ENCODE data around the gene ULBP1.
"Not testable (repeated sequence)": the region's sequence is repeated elsewhere in the genome, so short reads cannot be mapped to it uniquely, and the experiment has no call there.

ULBP1 gene

DNA sequence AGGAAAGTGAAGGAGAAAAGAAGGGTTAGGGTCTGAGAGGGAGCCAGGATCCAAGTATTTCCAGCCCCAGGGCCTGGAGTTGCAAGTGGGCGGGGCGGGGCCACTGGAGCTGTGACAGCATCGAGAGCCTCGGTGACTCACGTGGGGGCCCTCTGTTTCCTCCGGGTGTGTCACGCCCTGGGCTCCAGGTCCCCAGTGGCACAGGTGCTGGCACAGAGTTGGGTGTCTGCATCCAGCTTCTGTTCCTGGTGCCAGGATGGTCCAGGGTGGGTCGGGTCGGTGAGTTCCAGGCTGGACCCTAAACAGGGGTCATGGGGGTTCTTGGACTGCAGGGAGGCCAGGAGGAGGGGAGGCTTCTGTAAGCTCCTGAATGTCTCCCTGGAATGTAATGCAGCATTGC lies 44.8 kb downstream of the ULBP1 start:
- peak; percentile 82 for DNase-seq

DNA sequence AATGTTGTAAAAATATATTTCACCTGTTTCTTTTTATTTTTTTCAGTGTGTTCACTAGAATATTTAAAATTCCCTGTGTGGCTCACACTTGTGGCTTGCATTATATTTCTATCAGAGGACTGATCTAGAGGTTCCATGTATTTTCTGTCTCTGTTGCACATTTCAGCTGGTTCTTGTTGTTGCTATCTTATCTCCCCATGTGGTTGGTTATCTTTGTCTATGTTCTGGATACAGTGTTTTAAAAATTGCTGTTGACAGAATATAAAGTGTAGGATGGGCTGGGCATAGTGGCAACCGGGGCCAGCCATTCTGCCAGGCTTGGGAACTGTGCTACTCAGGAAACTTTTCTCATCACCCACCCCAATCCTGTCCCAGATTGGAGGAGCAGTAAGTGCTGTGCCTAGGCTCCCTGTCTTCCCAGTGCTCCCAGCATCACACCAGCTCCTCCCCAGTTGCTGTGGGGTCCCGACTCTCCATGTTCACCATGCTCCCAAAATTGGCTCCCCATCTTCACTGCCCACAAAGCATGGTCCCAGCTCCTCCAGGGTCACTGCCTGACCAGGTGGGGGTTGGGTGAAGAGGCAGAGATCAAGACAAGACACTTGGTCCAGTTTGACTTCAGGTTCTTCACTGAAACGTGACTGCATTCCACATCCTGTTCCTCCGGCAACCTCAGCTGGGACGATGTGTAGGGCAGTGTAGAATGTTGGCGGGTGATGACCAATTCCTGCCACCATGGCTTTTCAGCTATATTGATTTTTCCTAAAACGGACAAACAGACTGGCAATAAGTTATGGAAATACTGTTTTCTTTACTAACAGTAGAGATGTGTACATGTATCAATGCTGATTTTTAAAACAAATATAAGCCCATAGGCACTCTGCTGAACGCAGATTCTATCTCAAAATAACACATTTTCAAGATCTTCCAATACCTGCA lies 49.4 kb downstream of the ULBP1 start:
- not testable (repeated sequence) for DNase-seq

DNA sequence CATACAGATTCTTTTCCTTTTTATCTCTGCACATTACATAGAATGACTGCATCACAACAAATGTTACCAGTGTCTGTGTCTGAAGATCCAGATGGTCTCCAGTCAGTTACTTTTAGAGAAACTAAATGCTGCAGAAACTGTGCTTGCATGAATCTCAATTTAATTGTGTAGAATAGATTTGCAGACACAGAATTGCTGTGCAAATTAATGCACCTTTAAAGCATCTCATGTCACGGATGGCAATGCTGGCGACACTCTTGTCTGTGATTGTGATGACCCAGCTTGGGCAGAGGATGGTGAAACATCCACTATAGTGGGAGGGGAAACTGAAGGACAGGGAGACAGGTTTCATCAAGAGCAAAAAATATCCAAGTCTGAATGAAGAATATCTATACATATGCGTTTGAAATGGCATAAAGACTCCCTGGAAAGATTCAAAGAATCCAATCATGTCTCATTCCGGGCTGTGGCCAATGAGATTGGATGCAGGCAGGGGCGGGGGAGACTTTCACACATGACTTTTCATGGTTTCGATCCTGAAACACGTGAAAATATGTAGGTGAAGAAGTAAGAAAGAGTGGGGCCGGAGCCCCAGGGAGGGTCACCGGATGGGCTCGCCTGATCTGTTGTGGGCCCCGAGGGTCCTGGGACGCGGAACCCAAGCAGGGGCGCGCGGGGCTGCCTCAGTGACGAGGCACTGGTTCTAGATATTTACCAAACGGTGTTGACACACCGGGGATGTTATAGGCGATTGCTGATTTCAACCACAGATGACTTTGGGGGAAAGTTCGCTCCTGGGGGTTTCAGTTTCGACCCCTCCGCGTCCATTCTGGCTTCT lies 50.3 kb downstream of the ULBP1 start:
- not testable (repeated sequence) for DNase-seq

DNA sequence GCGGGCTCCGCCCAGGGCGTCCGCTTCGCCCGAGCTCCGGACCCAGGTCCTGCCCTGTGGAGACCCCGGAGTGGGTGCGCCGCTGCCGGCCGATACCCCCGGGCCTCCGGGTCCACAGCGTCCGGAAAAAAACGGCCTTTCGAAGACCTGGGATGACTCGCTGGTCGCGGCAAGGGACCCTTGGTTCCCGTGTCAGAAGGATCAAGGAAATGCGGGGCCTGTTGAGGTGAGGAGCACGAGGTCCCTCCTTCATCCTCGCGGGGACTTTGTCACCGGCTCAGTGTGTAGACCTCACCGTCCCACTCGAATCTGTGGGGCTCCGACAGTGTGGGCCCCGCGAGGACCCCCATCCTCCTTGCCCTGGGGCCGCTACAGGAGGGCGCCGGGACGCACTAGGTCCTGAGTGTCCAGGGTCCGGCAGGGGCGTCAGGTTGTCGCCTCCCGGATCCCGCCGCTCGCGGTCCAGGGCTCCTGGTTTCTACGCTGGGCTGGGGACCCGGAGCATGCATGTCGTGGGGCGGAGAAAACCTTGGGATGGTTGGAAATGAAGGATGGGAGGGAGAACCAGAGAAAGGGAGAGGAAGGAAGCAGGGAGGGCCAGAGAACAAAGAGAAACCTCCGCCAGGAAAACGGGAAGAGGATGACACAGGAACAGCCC lies 51.0 kb downstream of the ULBP1 start:
- not testable (repeated sequence) for DNase-seq

DNA sequence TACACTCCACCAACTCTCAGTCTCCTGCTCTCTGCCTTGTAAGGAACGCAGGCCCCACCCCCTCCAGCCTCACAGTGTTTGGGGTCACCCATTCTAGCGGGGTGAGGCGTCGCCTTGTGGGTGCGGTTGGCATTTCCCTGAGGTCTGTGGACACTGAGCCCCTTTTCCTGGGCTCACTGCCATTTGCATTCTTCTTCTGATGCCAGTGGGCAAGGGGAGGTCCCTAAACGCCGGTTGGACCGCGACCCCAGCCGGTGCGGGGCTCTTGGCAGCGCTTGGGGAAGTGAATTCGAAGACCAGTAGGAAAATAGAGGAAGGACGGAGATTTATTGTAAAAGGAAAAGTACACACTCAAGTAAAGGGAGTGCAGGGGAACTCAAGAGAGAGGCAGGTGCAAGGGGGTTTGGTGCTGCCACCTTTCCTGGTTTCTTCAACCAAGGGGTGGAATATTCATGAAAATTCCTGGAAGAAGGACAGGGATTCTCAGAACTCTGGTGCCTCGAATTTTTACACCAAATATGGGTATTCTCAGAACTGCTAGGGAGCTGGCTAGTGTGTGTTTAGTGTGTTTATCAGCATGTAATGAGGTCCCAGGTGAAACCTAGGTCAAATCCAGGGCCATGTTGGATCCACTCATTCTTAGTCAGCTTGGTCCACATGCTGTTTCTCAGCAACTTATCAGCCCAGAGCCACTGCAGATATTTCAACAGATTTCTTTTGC lies 51.7 kb downstream of the ULBP1 start:
- not testable (repeated sequence) for DNase-seq

DNA sequence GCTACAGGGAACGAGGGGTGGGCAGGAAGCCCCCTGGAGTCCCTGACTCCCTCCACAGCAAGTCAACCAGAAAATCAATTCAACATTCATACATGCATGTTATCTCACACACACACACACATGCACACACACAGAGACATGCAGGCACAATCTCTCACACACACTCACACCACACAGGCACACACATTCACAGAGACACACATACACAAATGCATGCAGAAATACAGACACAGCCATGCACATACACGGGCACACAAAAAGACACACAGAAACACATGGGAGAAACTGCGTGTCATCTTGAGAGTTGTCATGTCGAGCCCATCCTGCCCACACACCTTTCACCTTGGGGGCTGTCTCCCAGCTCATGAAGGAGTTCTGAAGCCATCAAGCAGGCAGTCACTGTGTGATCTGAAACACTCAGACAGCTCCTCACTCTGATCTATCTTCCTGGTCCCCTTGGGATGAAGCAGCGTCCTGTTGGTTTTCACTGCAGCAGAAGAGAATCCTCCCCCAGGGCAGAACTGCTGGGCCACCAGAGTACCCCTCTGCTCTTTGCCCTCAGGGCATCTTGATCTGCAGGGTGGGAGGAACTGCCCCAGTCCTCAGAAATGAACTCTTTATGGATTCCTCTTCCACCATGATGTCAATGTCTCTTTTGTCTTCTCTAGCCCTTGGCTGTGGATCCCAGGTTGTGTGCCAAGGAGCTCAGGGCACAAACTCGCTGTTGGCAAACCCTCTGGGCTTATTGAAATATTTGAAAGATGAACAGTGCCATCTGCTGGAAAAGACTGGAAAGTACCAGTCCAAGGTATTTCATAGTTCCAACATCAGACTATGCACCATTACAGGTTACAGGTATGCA lies 52.8 kb downstream of the ULBP1 start:
- peak; percentile 74 for DNase-seq

DNA sequence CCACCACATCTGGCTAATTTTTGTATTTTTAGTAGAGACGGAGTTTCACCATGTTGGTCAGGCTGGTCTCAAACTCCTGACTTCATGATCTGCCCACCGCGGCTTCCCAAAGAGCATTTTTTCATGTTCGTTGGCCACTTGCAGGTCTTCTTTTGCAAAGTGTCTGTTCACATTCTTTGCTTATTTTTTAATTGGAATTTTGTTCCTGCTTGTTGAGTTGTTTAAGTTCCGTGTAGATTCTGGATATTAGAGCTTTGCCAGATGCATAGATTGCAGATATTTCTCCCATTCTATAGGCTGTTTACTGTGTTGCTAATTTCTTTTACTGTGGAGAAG lies 53.4 kb downstream of the ULBP1 start:
- DNase-seq, result not testable (repeated sequence)

DNA sequence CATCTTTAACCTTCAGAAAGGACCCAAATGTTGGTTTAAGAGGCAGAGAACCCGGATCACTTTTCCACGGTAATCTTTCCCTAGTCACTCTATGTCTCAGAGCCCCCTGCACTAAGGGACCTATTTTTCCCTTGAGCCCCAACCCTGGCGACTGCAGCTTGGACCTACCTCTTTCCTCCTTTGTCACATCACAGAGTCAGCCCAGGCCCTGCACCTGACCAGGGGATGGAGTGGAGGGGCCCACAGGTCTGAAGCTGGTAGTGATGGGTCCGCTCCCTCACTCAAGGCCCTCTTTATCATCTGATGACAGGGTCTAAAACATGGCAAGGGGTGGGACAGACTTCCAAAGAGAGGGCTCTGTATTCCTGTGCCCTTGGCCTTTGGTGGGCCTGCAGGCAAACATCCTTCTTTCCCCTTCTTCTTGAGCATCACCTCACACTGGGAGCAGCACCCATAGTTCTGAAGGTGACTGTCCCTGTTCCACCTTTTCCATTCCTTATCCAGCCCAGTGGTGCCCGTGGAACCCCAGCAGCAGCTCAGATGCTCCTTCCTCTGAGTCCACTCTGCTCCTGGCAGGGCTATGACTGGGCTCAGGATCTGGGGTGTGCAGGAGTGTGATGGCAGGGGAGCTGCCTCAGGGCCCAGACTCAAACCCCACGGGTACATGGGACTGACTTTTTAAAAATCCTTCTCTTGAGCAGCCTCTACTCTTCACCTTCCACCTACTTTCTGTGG lies 55.3 kb downstream of the ULBP1 start:
- DNase-seq, result no peak

DNA sequence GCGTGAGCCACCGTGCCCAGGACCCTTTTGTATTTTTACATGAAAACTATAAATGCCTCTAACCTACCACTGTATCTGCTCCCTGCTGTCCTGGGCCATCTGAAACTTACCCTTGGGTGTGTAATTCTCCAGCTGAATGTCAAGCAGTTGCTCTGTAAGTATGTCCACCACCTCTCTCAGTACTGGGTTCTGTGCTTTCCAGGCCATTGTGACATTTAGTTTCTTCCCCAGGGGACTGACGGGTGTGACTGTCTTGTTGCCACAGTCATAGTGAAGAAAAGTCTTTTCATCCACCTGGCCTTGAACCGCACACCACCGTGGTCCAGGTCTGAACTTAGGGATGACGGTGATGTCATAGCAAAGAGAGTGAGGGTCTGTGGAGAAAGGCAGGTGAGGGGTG lies 58.1 kb downstream of the ULBP1 start:
- DNase-seq, result not testable (repeated sequence)

Data from activated effector memory CD4-positive, alpha-beta T cell treated with anti-CD3 and anti-CD28 coated beads, Interleukin-2, amount 50 U/mL, for 16 hours (primary cell).